ENCODE data around the gene SLC45A1. TPM values are rescaled to one million over a fixed set of nuclear protein-coding genes. Genes with fewer than 3 reads are reported as not detected.
"Not testable (repeated sequence)": the region's sequence is repeated elsewhere in the genome, so short reads cannot be mapped to it uniquely, and the experiment has no call there.

SLC45A1 gene
- total RNA-seq, 2 experiments from 2014 or later = 0.88 to 0.98 TPM

DNA sequence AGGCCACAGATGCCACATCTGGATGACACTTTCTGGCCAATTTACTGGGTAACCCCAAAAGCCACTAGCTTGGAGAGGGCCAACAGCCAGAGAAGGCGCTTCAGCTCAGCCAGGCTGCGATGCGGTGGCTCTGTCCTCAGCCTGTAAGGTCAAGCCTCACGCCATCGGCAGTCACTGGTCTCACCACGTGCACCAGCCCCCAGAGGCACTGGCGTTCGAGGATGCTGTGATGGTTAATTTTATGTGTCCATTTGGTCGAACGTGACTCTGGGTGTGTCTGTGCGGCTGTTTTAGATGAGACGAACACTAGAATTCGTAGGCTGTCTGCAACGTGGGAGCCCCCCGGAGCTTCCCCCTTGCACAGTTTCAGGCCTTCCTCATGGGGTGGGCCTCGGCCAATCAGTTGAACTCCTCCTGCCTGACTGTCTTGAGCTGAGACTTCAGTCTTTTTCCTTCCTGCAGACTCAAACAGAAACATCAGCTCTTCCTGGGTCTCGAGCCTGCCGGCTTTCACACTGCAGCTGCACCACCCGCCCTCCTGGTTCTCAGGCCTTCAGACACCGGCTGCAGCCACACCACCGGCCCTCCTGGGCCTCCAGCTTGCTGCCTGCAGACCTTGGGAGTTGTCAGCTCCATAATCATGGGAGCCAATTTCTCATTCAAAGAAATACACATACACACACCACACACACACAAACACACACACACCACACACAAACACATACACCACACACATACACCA, 41.6 kb upstream of the SLC45A1 start:
- Histone ChIP-seq H3K27ac (ENCODE audit: low read depth in 1 of 2, low read length in 2 of 2) (no peak overlapping the region), H3K4me3 (ENCODE audit: low read length) (no peak overlapping the region), H3K4me1 (ENCODE audit: insufficient read depth, low read length) (no peaks in the 10 kb centered on the region), H3K9me3 (ENCODE audit: control insufficient read depth in 1 of 2, insufficient read depth in 1 of 2, low read length in 2 of 2) (peaks cover 0 to 7% of the 10 kb centered on the region in 2 experiments), H3K36me3 (ENCODE audit: insufficient read depth, low read length) (no peaks in the 10 kb centered on the region), H3K27me3 (ENCODE audit: control insufficient read depth in 1 of 2, insufficient read depth in 2 of 2, low read length in 2 of 2) (peaks cover 0 to 5% of the 10 kb centered on the region in 2 experiments)
- Mint-ChIP-seq H3K36me3 (ENCODE audit: low read depth) (no peaks in the 10 kb centered on the region), H3K27me3 (peaks cover 7% of the 10 kb centered on the region), H3K27ac (no peak overlapping the region), H3K4me3 (no peak overlapping the region), H3K4me1 (ENCODE audit: low read depth) (no peaks in the 10 kb centered on the region), H3K9me3 (no peaks in the 10 kb centered on the region)
- POLR2A ChIA-PET = no interaction called here
- ATAC-seq (ENCODE audit: poor library complexity) (no peak), DNase-seq (no peak)
- TF ChIP-seq, protein P1, sequence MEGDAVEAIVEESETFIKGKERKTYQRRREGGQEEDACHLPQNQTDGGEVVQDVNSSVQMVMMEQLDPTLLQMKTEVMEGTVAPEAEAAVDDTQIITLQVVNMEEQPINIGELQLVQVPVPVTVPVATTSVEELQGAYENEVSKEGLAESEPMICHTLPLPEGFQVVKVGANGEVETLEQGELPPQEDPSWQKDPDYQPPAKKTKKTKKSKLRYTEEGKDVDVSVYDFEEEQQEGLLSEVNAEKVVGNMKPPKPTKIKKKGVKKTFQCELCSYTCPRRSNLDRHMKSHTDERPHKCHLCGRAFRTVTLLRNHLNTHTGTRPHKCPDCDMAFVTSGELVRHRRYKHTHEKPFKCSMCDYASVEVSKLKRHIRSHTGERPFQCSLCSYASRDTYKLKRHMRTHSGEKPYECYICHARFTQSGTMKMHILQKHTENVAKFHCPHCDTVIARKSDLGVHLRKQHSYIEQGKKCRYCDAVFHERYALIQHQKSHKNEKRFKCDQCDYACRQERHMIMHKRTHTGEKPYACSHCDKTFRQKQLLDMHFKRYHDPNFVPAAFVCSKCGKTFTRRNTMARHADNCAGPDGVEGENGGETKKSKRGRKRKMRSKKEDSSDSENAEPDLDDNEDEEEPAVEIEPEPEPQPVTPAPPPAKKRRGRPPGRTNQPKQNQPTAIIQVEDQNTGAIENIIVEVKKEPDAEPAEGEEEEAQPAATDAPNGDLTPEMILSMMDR (IDR thresholded peaks at IDR 0.05) = no peak
- CTCF ChIA-PET = no interaction called here
- intact Hi-C loops (cut with DNase I, micrococcal nuclease) = no loop called here

DNA sequence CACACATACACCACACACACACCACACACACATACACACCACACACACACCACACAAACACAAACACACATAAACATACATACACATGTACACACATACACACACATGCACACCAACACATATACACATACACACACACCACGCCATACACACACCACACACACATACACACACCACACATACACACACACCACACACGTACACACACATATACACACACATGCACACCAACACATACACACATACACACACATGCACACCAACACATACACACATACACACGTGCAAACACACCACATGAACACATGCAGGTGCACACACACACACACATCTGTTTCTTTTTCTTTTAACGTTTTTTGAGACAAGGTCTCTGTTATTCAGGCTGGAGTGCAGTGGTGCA, 41.0 kb upstream of the SLC45A1 start:
- ChIA-PET POLR2A (no interaction called here), CTCF (no interaction called here)
- no peak overlapping the region for H3K4me3 Mint-ChIP-seq
- H3K9me3 Mint-ChIP-seq = no peaks in the 10 kb centered on the region
- H3K36me3 Mint-ChIP-seq (ENCODE audit: low read depth) = no peaks in the 10 kb centered on the region
- Histone ChIP-seq H3K4me3 (ENCODE audit: low read length) (no peak overlapping the region), H3K4me1 (ENCODE audit: insufficient read depth, low read length) (no peaks in the 10 kb centered on the region), H3K27me3 (ENCODE audit: control insufficient read depth in 1 of 2, insufficient read depth in 2 of 2, low read length in 2 of 2) (peaks cover 0 to 6% of the 10 kb centered on the region in 2 experiments), H3K9me3 (ENCODE audit: control insufficient read depth in 1 of 2, insufficient read depth in 1 of 2, low read length in 2 of 2) (peaks cover 0 to 7% of the 10 kb centered on the region in 2 experiments), H3K27ac (ENCODE audit: low read depth in 1 of 2, low read length in 2 of 2) (no peak overlapping the region), H3K36me3 (ENCODE audit: insufficient read depth, low read length) (no peaks in the 10 kb centered on the region)
- H3K27ac Mint-ChIP-seq = no peak overlapping the region
- DNase-seq (no peak), ATAC-seq (ENCODE audit: poor library complexity) (no peak)
- H3K4me1 Mint-ChIP-seq (ENCODE audit: low read depth) = no peaks in the 10 kb centered on the region
- intact Hi-C loops (cut with DNase I, micrococcal nuclease) = no loop called here
- H3K27me3 Mint-ChIP-seq = peaks cover 13% of the 10 kb centered on the region
- TF ChIP-seq, protein P1 (IDR thresholded peaks at IDR 0.05) = no peak

DNA sequence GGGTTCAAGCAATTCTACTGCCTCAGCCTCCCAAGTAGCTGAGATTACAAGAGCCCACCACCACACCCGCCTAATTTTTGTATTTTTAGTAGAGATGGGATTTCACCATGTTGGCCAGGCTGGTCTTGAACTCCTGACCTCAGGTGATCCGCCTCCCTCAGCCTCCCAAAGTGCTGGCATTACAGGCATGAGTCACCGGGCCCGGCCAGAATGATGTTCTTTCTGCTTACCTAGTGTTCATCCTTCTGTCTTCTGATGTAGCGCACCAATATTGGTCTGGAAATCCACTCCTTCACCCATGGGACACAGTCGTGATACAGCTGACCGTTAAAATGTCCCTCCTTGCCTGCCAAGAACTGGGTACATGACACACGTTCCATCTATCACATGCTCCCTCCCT, 39.2 kb upstream of the SLC45A1 start:
- H3K27ac Mint-ChIP-seq; H3K4me1 ChIP-seq (ENCODE audit: insufficient read depth, low read length); H3K36me3 Mint-ChIP-seq (ENCODE audit: low read depth); DNase-seq; H3K27ac ChIP-seq (ENCODE audit: low read depth in 1 of 2, low read length in 2 of 2); H3K4me1 Mint-ChIP-seq (ENCODE audit: low read depth); intact Hi-C loops (cut with DNase I, micrococcal nuclease); H3K4me3 ChIP-seq (ENCODE audit: low read length); H3K4me3 Mint-ChIP-seq; H3K36me3 ChIP-seq (ENCODE audit: insufficient read depth, low read length); H3K9me3 Mint-ChIP-seq; POLR2A ChIA-PET; CTCF ChIA-PET; ATAC-seq (ENCODE audit: poor library complexity); H3K9me3 ChIP-seq (ENCODE audit: control insufficient read depth in 1 of 2, insufficient read depth in 1 of 2, low read length in 2 of 2): not testable (repeated sequence)
- peaks cover under 1 to 17% of the 10 kb centered on the region in 2 experiments for H3K27me3 ChIP-seq (ENCODE audit: control insufficient read depth in 1 of 2, insufficient read depth in 2 of 2, low read length in 2 of 2)
- H3K27me3 Mint-ChIP-seq = peaks cover 31% of the 10 kb centered on the region
